HG02623 (cell line): ENCODE results near the gene MTERF1.

Source experiments
- ATAC-seq: cut with Tn5 transposase; IDR thresholded peaks from one replicate; pipeline ENCODE4 v1.9.1; 2021; ENCODE audit warnings: moderate library complexity; ENCODE audit not compliant: unreplicated experiment

The MTERF1 gene

GRCh38 chr7:91835826-91836368 lies 44.6 kb downstream of the MTERF1 start:
- no peak for ATAC-seq

GRCh38 chr7:91835091-91835825 lies 45.2 kb downstream of the MTERF1 start:
- ATAC-seq: no peak

- ATAC-seq: no peak
These were observed 47.9 kb downstream of the MTERF1 start for GRCh38 chr7:91832493-91833045.

- no peak for ATAC-seq
These were observed 53.3 kb downstream of the MTERF1 start for GRCh38 chr7:91827169-91827568.

- ATAC-seq: no peak
These were observed 54.1 kb downstream of the MTERF1 start for GRCh38 chr7:91826377-91826776.

- no peak for ATAC-seq
These were observed 56.3 kb downstream of the MTERF1 start for GRCh38 chr7:91824201-91824600.
